HG02981 (cell line): ENCODE data around the gene TUBGCP2.
A peak's percentile ranks its signal among the peaks of the same experiment; 100 is the strongest.

Source experiments
- ATAC-seq: cut with Tn5 transposase; IDR thresholded peaks from one replicate; pipeline ENCODE4 v1.9.1; 2021; ENCODE audit warnings: mild to moderate bottlenecking, moderate library complexity; ENCODE audit not compliant: unreplicated experiment

The TUBGCP2 gene

GRCh38 chr10:133280391-133281059 is 28.1 kb downstream of the TUBGCP2 start:
- ATAC-seq = no peak

GRCh38 chr10:133279326-133280226 is 29.1 kb downstream of the TUBGCP2 start:
- no peak for ATAC-seq

GRCh38 chr10:133278577-133279265 is 30.0 kb downstream of the TUBGCP2 start:
- peak; percentile 40 for ATAC-seq

GRCh38 chr10:133277993-133278576 is 30.6 kb downstream of the TUBGCP2 start:
- no peak for ATAC-seq

GRCh38 chr10:133277277-133277992 is 31.2 kb downstream of the TUBGCP2 start:
- no peak for ATAC-seq

- ATAC-seq = peak; percentile 45
Observed at GRCh38 chr10:133276435-133277201, 32.1 kb downstream of the TUBGCP2 start, which contains the start of gene ADAM8. Gene ADAM8 (minus strand): TSS chr10:133276868. CDS start chr10:133276817, 51 bp downstream.

GRCh38 chr10:133276100-133276434 is 32.6 kb downstream of the TUBGCP2 start:
- ATAC-seq = no peak

- peak; percentile 35 for ATAC-seq
Observed at GRCh38 chr10:133275684-133276092, 33.0 kb downstream of the TUBGCP2 start.

GRCh38 chr10:133274751-133275683 is 33.7 kb downstream of the TUBGCP2 start:
- peak; percentile 45 for ATAC-seq

GRCh38 chr10:133273534-133274143 is 35.0 kb downstream of the TUBGCP2 start:
- no peak for ATAC-seq

- ATAC-seq = no peak
Observed at GRCh38 chr10:133272964-133273420, 35.7 kb downstream of the TUBGCP2 start.

- no peak for ATAC-seq
Observed at GRCh38 chr10:133272301-133272963, 36.2 kb downstream of the TUBGCP2 start.

- ATAC-seq = no peak
Observed at GRCh38 chr10:133271521-133272300, 37.0 kb downstream of the TUBGCP2 start.

GRCh38 chr10:133270773-133271297 is 37.8 kb downstream of the TUBGCP2 start:
- ATAC-seq = no peak

- no peak for ATAC-seq
Observed at GRCh38 chr10:133270204-133270603, 38.5 kb downstream of the TUBGCP2 start.

- no peak for ATAC-seq
Observed at GRCh38 chr10:133269367-133269766, 39.3 kb downstream of the TUBGCP2 start.

GRCh38 chr10:133268532-133268931 is 40.1 kb downstream of the TUBGCP2 start:
- ATAC-seq = no peak
